A673 (cell line): ENCODE measurements around the gene OPTC.

ENCODE experiments used
- CTCF ChIP-seq: fragments of 300-800, 200-600 bp; sonication (generic); conservative IDR thresholded peaks from 2 replicates; pipeline ENCODE4 v1.5.1; 2017; ENCODE audit warnings: low read depth, mild to moderate bottlenecking, antibody characterized with exemption, low read length, moderate library complexity, mixed read lengths
- EZH2 ChIP-seq: fragments of 200-600 bp; sonication (generic); IDR thresholded peaks from 2 replicates; pipeline ENCODE4 v1.6.1; 2017; ENCODE audit warnings: borderline replicate concordance, low read depth, mild to moderate bottlenecking, mixed read lengths, antibody characterized with exemption, low read length; ENCODE audit not compliant: poor library complexity, severe bottlenecking

GRCh38 chr1:203509135-203509534, 15.2 kb downstream of the OPTC start:
- TF ChIP-seq CTCF (no peak), EZH2 (no peak)
